ENCODE measurements around the gene FAM110D. TPM values are rescaled to one million over a fixed set of nuclear protein-coding genes. Genes with fewer than 3 reads are reported as not detected.

Gene FAM110D
- total and polyA plus RNA-seq, 10 of the 15 experiments (the other 5 are each of a cell fraction or from before 2014, with no cell fraction given), result 0.06 TPM; not detected in 9

DNA sequence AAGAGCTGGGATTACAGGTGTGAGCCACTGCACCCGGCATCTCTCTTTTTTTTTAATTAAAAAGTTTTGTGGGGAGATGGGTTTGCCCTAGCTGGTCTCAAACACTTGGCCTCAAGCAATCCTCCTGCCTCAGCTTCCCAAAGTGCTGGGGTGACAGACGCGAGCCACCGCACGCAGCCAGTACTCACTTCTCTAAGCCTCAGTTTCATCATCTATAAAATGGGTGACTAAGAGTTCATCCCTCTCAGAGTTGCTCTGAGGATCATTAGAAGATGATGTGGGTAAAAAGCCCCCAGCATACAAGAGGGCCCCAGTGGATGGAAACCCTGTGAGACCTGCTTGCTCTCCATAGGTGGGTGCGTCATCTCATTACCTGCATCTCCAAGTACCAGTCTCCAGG is 29.0 kb downstream of the FAM110D start (continued):
- TF ChIP-seq, protein P1, sequence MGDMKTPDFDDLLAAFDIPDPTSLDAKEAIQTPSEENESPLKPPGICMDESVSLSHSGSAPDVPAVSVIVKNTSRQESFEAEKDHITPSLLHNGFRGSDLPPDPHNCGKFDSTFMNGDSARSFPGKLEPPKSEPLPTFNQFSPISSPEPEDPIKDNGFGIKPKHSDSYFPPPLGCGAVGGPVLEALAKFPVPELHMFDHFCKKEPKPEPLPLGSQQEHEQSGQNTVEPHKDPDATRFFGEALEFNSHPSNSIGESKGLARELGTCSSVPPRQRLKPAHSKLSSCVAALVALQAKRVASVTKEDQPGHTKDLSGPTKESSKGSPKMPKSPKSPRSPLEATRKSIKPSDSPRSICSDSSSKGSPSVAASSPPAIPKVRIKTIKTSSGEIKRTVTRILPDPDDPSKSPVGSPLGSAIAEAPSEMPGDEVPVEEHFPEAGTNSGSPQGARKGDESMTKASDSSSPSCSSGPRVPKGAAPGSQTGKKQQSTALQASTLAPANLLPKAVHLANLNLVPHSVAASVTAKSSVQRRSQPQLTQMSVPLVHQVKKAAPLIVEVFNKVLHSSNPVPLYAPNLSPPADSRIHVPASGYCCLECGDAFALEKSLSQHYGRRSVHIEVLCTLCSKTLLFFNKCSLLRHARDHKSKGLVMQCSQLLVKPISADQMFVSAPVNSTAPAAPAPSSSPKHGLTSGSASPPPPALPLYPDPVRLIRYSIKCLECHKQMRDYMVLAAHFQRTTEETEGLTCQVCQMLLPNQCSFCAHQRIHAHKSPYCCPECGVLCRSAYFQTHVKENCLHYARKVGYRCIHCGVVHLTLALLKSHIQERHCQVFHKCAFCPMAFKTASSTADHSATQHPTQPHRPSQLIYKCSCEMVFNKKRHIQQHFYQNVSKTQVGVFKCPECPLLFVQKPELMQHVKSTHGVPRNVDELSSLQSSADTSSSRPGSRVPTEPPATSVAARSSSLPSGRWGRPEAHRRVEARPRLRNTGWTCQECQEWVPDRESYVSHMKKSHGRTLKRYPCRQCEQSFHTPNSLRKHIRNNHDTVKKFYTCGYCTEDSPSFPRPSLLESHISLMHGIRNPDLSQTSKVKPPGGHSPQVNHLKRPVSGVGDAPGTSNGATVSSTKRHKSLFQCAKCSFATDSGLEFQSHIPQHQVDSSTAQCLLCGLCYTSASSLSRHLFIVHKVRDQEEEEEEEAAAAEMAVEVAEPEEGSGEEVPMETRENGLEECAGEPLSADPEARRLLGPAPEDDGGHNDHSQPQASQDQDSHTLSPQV (IDR thresholded peaks at IDR 0.05), result no peak
- TF ChIP-seq FOS (IDR thresholded peaks at IDR 0.05; ENCODE audit: borderline replicate concordance, extremely low read depth, insufficient read length), result no peak
- no peak for TF ChIP-seq POLR2A (IDR thresholded peaks at IDR 0.05; ENCODE audit: low read depth, low read length)
- TF ChIP-seq, protein P2, sequence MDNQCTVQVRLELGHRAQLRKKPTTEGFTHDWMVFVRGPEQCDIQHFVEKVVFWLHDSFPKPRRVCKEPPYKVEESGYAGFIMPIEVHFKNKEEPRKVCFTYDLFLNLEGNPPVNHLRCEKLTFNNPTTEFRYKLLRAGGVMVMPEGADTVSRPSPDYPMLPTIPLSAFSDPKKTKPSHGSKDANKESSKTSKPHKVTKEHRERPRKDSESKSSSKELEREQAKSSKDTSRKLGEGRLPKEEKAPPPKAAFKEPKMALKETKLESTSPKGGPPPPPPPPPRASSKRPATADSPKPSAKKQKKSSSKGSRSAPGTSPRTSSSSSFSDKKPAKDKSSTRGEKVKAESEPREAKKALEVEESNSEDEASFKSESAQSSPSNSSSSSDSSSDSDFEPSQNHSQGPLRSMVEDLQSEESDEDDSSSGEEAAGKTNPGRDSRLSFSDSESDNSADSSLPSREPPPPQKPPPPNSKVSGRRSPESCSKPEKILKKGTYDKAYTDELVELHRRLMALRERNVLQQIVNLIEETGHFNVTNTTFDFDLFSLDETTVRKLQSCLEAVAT (IDR thresholded peaks at IDR 0.05), result no peak
- no peak for TF ChIP-seq JUND (IDR thresholded peaks at IDR 0.05; ENCODE audit: low read depth, low read length)
- TF ChIP-seq MTA3 (IDR thresholded peaks at IDR 0.05; ENCODE audit: borderline replicate concordance, low read length), result no peak
- no peak for TF ChIP-seq GABPA (IDR thresholded peaks at IDR 0.05; ENCODE audit: low read depth)
- TF ChIP-seq CEBPB (IDR thresholded peaks at IDR 0.05; ENCODE audit: borderline replicate concordance in 1 of 2, low read depth in 2 of 2, low read length in 2 of 2), result no peak
- no peak for TF ChIP-seq USF1 (IDR thresholded peaks at IDR 0.05; ENCODE audit: borderline replicate concordance, extremely low read length, insufficient read depth, low read depth, low read length)
- TF ChIP-seq USF2 (IDR thresholded peaks at IDR 0.05; ENCODE audit: borderline replicate concordance, low read depth, low read length), result no peak
- TF ChIP-seq YY1 (IDR thresholded peaks at IDR 0.05; ENCODE audit: low read depth, low read length), result no peak
- TF ChIP-seq ZNF24 (IDR thresholded peaks at IDR 0.05), result no peak
